ENCODE measurements around the gene GFOD2. TPM values are rescaled to one million over a fixed set of nuclear protein-coding genes. Genes with fewer than 3 reads are reported as not detected.

Gene GFOD2
- total RNA-seq, 1 experiment from 2014 or later, result 23.9 TPM

DNA sequence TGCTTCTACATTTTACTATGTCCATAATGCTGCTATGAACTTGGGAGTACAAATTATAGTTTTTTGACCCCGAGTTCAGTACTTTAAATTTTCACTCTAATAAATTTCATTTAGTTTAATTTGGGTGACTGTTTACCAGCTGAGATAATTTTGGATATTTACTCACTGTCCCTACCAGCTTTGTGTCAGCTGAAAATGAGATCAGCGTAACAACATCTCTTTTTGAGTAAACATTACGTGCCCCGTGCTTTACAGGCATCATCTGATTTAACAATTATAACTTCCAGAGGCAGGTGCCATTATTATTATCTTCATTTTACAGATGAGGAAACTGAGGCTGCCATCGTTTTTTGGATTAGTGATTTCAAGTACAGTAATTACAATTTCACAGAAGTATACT is 15.0 kb downstream of the GFOD2 start:
- Mint-ChIP-seq H3K27ac (ENCODE audit: unreplicated experiment) (no peak overlapping the region), H3K36me3 (ENCODE audit: insufficient read depth, unreplicated experiment) (no peaks in the 10 kb centered on the region), H3K27me3 (ENCODE audit: unreplicated experiment) (no peaks in the 10 kb centered on the region), H3K4me3 (ENCODE audit: low read depth, unreplicated experiment) (no peak overlapping the region), H3K9me3 (ENCODE audit: low read depth, unreplicated experiment) (no peaks in the 10 kb centered on the region), H3K4me1 (ENCODE audit: low read depth, unreplicated experiment) (no peaks in the 10 kb centered on the region)
- DNase-seq, result no peak
- TF ChIP-seq, protein P1, sequence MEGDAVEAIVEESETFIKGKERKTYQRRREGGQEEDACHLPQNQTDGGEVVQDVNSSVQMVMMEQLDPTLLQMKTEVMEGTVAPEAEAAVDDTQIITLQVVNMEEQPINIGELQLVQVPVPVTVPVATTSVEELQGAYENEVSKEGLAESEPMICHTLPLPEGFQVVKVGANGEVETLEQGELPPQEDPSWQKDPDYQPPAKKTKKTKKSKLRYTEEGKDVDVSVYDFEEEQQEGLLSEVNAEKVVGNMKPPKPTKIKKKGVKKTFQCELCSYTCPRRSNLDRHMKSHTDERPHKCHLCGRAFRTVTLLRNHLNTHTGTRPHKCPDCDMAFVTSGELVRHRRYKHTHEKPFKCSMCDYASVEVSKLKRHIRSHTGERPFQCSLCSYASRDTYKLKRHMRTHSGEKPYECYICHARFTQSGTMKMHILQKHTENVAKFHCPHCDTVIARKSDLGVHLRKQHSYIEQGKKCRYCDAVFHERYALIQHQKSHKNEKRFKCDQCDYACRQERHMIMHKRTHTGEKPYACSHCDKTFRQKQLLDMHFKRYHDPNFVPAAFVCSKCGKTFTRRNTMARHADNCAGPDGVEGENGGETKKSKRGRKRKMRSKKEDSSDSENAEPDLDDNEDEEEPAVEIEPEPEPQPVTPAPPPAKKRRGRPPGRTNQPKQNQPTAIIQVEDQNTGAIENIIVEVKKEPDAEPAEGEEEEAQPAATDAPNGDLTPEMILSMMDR (IDR thresholded peaks at IDR 0.05; ENCODE audit: unreplicated experiment), result no peak
- intact Hi-C loops (cut with micrococcal nuclease; ENCODE audit: unreplicated experiment), result no loop called here
- no TSS peak for BruUV-seq (replicated peaks)
- CTCF ChIA-PET, result no interaction called here

DNA sequence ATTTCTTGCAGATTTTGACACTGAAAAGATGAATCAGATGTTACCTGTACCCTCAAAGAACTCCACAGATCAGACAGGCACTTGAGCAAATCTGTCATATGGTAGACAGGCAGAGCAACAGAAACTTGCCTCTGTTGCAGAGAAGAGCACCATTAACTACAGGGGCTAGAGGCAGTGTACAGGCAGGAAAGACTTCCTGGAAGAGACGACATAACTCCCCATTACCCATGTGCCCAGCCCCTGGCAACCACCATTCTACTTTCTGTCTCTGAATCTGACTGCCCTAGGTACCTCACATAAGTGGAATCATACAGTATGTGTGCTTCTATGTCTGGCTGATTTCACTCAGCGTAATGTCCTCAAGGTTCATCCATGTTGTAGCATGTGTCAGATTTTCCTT is 15.5 kb downstream of the GFOD2 start:
- Mint-ChIP-seq H3K9me3 (ENCODE audit: low read depth, unreplicated experiment) (peaks cover 2% of the 10 kb centered on the region), H3K4me3 (ENCODE audit: low read depth, unreplicated experiment) (no peak overlapping the region), H3K36me3 (ENCODE audit: insufficient read depth, unreplicated experiment) (no peaks in the 10 kb centered on the region), H3K27ac (ENCODE audit: unreplicated experiment) (no peak overlapping the region), H3K4me1 (ENCODE audit: low read depth, unreplicated experiment) (no peaks in the 10 kb centered on the region), H3K27me3 (ENCODE audit: unreplicated experiment) (no peaks in the 10 kb centered on the region)
- TF ChIP-seq, protein P1 (IDR thresholded peaks at IDR 0.05; ENCODE audit: unreplicated experiment), result no peak
- no peak for DNase-seq
- CTCF ChIA-PET, result no interaction called here
- intact Hi-C loops (cut with micrococcal nuclease; ENCODE audit: unreplicated experiment), result no loop called here
- no TSS peak for BruUV-seq (replicated peaks)

DNA sequence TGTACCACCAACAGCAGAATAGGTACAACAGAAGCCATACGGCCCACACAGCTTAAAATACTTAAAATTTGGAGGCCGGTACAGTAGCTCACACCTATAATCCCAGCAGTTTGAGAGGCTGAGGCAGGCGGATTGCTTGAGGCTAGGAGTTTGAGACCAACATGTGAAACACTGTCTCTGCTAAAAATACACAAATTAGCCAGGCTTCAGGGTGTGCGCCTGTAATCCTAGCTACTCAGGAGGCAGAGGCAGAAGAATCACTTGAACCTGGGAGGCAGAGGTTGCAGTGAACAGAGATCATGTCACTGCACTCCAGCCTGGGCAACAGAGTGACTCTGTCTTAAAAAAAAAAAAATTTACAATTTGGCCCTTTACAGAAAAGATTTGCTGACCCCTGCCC is 17.0 kb downstream of the GFOD2 start:
- CTCF ChIA-PET, result no interaction called here
- TF ChIP-seq, protein P1 (IDR thresholded peaks at IDR 0.05; ENCODE audit: unreplicated experiment), result no peak
- no TSS peak for BruUV-seq (replicated peaks)
- no peak overlapping the region for H3K27ac Mint-ChIP-seq (ENCODE audit: unreplicated experiment)
- H3K9me3 Mint-ChIP-seq (ENCODE audit: low read depth, unreplicated experiment), result peaks cover 3% of the 10 kb centered on the region
- intact Hi-C loops (cut with micrococcal nuclease; ENCODE audit: unreplicated experiment), result no loop called here
- DNase-seq, result no peak
- H3K4me3 Mint-ChIP-seq (ENCODE audit: low read depth, unreplicated experiment), result no peak overlapping the region
- no peaks in the 10 kb centered on the region for H3K36me3 Mint-ChIP-seq (ENCODE audit: insufficient read depth, unreplicated experiment)
- no peaks in the 10 kb centered on the region for H3K27me3 Mint-ChIP-seq (ENCODE audit: unreplicated experiment)
- H3K4me1 Mint-ChIP-seq (ENCODE audit: low read depth, unreplicated experiment), result peaks cover 8% of the 10 kb centered on the region

DNA sequence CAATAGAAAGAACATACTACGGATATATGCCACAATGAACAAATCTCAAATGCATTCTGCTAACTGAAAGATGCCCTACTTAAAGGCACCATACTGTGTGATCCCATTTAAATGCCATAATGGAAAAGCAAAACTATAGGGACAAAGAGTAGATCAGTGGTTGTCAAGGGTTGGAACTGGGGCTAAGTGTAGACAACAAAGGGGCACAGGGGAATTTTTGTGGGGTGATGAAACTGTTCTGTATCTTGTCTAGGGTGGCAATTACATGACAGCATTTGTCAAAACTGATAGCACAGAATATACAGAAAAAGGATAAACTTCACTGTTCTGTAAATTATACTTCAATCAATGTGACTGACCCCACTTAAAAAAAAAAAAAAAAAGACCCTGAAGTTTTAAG is 17.7 kb downstream of the GFOD2 start:
- CTCF ChIA-PET, result no interaction called here
- TF ChIP-seq, protein P1 (IDR thresholded peaks at IDR 0.05; ENCODE audit: unreplicated experiment), result no peak
- Mint-ChIP-seq H3K27ac (ENCODE audit: unreplicated experiment) (no peak overlapping the region), H3K4me1 (ENCODE audit: low read depth, unreplicated experiment) (peaks cover 13% of the 10 kb centered on the region), H3K36me3 (ENCODE audit: insufficient read depth, unreplicated experiment) (no peaks in the 10 kb centered on the region), H3K4me3 (ENCODE audit: low read depth, unreplicated experiment) (no peak overlapping the region), H3K27me3 (ENCODE audit: unreplicated experiment) (no peaks in the 10 kb centered on the region), H3K9me3 (ENCODE audit: low read depth, unreplicated experiment) (peaks cover 3% of the 10 kb centered on the region)
- no TSS peak for BruUV-seq (replicated peaks)
- intact Hi-C loops (cut with micrococcal nuclease; ENCODE audit: unreplicated experiment), result no loop called here
- DNase-seq, result no peak

DNA sequence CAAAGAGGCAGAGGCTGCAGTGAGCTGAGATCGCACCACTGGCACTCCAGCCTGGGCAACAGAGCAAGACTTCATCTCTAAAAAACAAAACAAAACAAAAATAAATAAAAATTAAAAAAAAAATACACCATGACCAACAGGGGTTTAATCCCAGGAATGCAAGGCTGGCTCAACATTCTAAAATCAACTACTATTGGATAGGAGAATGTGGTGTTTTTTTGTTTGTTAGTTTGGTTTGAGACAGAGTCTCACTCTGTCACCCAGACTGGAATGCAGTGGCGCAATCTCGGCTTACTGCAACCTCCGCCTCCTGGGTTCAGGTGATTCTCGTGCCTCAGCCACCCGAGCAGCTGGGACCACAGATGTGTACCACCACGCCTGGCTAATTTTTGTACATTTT is 19.9 kb downstream of the GFOD2 start:
- CTCF ChIA-PET, result no interaction called here
- H3K27ac Mint-ChIP-seq (ENCODE audit: unreplicated experiment), result no peak overlapping the region

More for the DNA sequence above, 19.9 kb downstream of the GFOD2 start:
- H3K27me3 Mint-ChIP-seq (ENCODE audit: unreplicated experiment), result no peaks in the 10 kb centered on the region
- peaks cover 3% of the 10 kb centered on the region for H3K9me3 Mint-ChIP-seq (ENCODE audit: low read depth, unreplicated experiment)
- TF ChIP-seq, protein P1 (IDR thresholded peaks at IDR 0.05; ENCODE audit: unreplicated experiment), result no peak
- intact Hi-C loops (cut with micrococcal nuclease; ENCODE audit: unreplicated experiment), result no loop called here
- no TSS peak for BruUV-seq (replicated peaks)
- peaks cover 13% of the 10 kb centered on the region for H3K4me1 Mint-ChIP-seq (ENCODE audit: low read depth, unreplicated experiment)
- no peak for DNase-seq
- H3K4me3 Mint-ChIP-seq (ENCODE audit: low read depth, unreplicated experiment), result no peak overlapping the region
- no peaks in the 10 kb centered on the region for H3K36me3 Mint-ChIP-seq (ENCODE audit: insufficient read depth, unreplicated experiment)
